Transverse colon (tissue), 4 donors: Measurements from ENCODE around the gene HSPA1A.
"Not testable (repeated sequence)": the region's sequence is repeated elsewhere in the genome, so short reads cannot be mapped to it uniquely, and the experiment has no call there.

ENCODE experiments used
- CTCF ChIP-seq, 5 experiments: fragments of 200-600 bp in 3 of 5; fragments of 450-650 bp in 2 of 5; sonication (generic) in 3 of 5; IDR thresholded peaks; 1 replicate in 2 of 5; 2 replicates in 3 of 5; pipeline ENCODE4 v1.5.1; 2016 to 2017; ENCODE audit warnings: antibody characterized with exemption in 5 of 5, inconsistent platforms in 3 of 5, mild to moderate bottlenecking in 2 of 5, moderate library complexity in 1 of 5
- EP300 ChIP-seq: sonication (generic); formaldehyde crosslinking; IDR thresholded peaks from one replicate; pipeline ENCODE4 v1.6.1; 2017; ENCODE audit warnings: antibody characterized with exemption, low read depth
- POLR2A ChIP-seq: fragments of 450-650 bp; IDR thresholded peaks from one replicate; pipeline ENCODE4 v1.6.1; 2016; ENCODE audit warnings: antibody characterized with exemption, mild to moderate bottlenecking, moderate library complexity
- POLR2AphosphoS5 ChIP-seq, 3 donors: sonication (generic); formaldehyde crosslinking; IDR thresholded peaks; one replicate each; pipeline ENCODE4 v1.6.1; 2016; ENCODE audit warnings: antibody characterized with exemption in 3 of 3

- not testable (repeated sequence) for TF ChIP-seq CTCF (IDR thresholded peaks at IDR 0.05); EP300; POLR2A; POLR2AphosphoS5 (IDR thresholded peaks at IDR 0.05)
Observed at GRCh38 chr6:31838114-31838553, 22.8 kb downstream of the HSPA1A start.
